GM18526 (cell line): ENCODE measurements around the gene NDUFS4.

Source experiments
- POLR2A ChIP-seq: IDR thresholded peaks from 3 replicates; pipeline ENCODE4 v1.6.1; 2011; ENCODE audit not compliant: insufficient read length; ENCODE audit errors: extremely low read depth

Gene NDUFS4

DNA sequence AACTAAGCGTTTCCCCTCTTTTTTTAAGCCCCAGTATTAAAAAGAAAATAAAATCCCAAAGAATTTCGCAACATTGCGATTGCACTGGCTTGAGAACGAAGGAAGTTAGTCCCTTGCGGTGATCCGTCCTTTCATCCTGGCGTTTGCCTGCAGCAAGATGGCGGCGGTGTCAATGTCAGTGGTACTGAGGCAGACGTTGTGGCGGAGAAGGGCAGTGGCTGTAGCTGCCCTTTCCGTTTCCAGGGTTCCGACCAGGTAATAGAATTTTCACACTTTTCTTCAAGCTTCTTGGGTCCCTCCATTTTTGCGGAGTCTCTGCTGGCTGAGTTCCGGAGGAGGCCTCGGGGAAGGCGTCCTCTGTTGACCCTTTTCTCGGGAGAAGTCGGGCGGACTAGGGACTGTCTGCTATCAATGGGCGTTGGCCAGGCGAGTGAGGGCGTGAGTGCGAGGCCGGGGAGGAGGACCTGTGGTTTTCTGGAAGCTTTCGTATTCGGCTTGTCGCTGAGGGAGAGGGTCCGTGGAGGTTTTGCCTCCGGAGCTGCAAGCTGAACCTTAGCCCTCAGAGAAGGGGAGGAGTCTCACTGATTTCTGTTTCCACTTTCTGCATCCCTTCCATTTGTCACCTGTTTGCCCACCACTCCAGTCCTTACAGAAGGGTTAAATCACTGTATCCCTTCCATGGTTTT lies at the start of gene NDUFS4:
NDUFS4 (plus strand) TSS at position 134 of the 686 bp plus-strand sequence; CDS start at position 158, 24 bp downstream.
- peak; percentile 70 for TF ChIP-seq POLR2A

DNA sequence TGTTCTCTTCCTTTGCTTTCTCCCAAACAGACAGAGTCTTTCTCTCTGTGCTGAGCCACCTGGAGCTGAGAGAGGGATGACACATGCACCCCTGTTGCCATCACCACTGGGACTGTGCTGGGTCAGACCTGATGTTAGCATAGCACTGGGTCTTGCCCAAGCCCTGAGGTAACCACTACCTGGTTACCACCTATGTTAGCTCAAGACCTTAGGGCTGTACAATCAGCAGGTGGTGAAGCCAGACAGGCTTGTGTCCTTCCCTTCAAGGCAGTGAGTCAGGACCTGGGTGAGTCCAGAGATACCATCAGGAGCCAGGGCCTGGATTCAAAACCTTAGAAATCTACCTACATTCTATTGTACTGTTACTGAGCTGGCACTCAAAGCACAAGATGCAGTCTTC lies 47.9 kb upstream of the NDUFS4 start:
- no peak for TF ChIP-seq POLR2A

DNA sequence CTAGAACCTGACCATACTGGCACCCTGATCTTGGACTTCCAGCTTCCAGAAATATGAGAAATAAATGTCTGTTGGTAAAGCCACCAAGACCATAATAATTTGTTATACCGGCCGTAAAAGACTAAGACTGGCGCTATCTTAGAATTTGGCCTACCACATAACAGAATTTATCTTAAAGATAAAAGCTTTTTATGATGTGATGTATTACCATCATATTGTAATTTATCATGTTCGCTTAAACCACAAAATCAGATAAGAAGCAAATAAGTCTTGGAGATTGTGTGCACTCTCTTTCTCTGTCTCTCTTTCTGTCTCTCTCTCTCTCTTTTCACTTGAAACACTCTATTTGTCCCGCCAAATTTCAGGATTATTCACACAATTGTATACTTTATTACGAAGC lies 44.5 kb upstream of the NDUFS4 start:
- no peak for TF ChIP-seq POLR2A

DNA sequence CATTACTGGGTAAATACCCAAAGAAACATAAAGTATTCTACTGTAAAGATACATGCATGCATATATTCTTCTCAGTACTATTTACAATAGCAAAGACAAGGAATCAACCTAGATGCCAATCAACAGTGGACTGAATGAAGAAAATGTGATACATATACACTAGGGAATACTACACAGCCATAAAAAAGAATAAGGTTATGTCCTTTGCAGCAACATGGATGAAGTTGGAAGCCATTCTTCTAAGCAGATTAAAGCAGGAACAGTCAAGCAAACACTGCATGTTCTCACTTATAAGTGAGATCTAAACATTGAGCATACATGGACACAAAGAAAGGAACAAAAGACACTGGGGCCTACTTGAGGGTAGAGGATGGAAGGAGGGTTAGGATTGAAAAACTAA lies 39.6 kb upstream of the NDUFS4 start:
- TF ChIP-seq POLR2A, result no peak

DNA sequence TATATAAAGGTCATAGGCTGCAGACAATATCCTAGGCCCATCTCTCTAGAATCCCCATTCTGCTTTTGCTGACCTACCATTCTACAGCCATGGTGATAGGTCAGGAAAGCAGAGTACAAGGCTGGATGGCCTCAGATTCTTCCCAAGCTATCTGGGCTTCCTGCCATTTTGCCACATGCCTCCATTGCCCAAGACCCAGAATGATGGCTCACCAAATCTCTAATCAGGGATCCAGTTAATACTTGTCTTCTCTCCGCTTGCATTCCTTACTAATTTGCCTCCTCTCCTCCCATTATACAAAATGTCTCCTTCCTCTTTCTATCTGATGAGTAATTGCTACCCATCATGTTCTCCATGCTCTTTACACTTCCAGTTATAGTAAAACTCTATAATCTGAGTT lies 22.7 kb upstream of the NDUFS4 start:
- TF ChIP-seq POLR2A, result no peak

DNA sequence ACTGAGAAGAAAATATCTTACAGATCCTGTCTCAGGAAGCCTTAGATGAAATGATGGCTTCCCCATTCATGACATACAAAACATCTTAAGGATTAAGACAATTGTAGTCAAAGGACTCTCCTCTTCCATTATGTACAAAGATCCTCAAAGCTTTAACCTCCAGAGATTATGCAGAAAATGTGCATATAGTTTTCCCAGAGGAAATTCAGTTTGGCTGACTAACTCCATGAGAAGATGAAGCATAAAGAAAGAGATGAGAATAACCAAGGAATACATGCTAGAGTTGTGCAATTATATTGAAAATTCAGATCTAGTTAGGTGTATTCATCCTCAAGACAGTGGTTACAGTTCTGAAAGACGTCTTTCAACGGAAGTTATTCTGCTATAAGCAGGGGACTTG lies 18.6 kb upstream of the NDUFS4 start:
- TF ChIP-seq POLR2A, result no peak

DNA sequence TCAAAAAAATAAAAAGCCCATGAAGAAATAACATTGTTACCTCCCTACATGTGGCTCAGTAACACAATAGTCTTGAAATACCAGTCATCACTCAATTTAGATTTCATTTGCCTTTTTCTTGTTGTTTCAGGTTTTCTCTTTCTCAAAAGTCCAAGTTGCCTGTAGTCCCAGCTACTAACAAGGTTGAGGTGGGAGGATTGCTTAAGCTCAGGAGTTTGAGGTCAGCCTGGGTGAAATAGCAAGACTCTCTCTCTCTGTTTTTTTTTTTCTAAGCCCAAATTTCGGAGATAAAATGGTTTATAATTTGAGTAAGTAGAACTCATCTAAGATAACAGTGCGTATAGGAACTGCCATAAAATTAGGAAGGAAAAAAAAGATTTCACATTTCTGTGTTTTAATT lies 17.5 kb upstream of the NDUFS4 start:
- no peak for TF ChIP-seq POLR2A

DNA sequence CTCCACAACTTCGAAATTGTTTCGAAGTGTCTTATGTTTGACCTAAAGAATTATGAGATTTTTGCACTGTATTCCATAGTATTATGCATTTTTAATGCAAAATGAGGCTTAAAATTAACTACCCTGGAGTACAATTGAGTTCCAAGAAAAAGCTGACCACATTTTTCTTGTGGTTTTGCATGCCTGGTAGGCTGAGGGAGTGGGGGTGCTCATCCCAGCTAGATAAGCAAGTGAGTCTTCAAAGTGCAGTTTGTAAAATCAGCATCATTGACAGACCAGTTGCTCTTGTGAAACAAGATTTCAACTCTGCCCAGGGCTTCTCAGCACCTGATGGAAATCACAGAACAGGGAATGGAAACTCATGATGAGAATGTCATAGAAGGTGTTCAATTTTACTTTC lies 17.0 kb upstream of the NDUFS4 start:
- no peak for TF ChIP-seq POLR2A

DNA sequence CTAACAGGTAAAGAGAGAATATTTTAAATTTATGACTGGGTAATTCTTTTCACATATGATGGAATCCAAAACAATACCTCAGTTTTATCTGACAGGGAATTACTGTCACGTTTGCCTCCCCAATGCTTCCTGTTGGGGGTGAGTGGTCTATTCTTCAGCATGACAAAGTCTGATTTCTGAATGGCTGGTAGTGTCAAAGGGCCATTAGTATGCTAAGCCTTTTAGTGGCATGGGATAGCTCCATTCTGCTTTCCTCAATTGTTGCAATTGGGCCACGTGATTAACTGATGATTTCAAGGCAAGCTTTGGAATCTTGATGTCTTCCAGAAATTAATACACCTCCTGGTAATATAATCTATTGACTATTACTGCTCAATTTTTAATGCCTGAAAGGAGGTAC lies 14.7 kb upstream of the NDUFS4 start:
- TF ChIP-seq POLR2A, result no peak

DNA sequence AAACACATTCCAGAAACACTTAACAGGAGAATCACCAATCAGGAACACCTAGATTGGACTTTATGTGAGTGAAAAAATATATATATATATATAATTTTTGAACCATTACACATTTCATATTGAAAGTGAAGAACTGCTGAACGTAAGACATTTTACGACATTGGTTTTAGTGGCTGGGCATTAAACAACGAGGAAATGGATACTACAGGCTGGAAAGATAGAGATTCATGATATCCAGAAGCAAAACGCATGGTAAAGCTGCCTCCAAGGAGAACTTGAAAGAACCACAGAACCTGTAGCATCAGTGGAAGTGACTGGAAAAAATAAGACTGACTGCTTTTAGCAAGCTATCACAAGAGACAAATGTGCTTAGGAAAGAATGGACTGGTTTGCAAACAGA lies 13.2 kb upstream of the NDUFS4 start:
- no peak for TF ChIP-seq POLR2A

DNA sequence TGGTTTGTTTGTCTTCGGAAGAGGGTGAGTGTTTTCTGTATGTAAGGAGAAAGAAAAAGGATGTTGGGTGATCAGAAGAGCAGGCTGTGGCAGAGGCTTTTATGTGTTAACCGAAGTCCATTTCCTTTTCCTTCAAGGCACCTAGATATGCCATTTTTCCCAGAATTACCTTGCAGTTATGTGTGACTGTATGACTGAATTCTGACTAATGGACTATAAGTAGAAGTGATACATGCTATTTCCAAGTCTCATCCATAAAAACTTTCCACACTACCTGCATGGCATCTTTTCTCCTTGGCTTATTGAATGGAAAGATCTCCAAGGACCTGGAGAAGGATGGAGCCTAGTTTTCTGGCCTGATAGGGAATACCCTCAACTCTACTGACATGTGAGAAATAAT lies 10.6 kb upstream of the NDUFS4 start:
- no peak for TF ChIP-seq POLR2A

DNA sequence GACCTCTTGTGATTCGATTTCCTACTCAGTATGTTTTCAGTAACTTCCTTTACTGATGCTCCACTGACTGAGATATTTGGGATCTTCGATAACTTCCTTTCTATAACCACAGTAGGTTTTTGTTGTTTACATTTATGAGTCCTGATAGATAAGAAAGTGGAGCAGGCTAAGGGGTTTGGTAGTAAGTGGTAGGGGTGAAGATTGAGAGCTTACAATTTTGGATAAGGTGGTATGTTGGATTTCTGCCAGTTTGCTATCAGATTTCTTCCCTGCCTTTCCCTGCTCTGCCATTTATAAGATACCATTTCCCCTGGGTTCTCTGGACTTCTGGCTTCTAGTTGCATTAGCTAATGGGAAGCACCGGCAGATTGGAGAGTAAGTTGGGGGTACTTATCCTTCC lies 7.9 kb upstream of the NDUFS4 start:
- TF ChIP-seq POLR2A, result no peak

DNA sequence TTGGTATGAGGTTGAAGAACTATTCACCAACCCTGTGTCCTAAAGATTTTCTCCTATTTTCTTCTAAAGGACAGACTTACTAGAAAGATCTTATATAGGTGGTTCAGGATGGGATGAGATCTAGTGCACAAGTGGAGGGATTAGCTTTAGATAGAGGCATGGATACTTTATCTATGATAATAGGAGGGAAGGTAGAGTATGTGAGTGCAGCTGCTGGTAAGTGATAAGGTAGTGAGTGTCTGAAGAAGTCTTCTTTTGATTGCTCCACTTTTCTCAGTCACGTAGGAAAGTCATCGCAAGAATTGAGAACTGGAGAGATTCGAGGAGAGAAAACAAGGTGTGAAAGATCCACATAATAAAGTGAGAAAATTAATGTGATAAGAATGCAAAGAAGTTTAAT lies 6.0 kb upstream of the NDUFS4 start:
- TF ChIP-seq POLR2A, result no peak

DNA sequence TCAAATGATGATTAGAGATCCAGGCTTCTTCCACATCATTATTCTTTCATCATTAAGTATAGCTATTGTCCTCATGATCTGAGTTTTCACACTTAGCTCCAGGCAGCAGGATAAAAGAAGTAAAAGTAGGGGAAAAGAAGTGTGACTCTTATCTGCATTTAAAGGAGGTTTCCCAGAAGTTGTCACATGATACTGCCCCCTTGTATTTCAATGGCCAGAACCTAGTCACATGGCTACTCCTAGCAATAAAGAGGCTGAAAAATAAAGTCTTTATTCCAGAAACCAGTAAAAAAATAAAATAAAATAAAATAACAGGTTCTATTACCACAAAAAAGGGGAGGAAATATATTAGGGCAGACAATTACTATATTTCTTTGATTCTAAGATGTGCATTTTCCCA lies 5.3 kb upstream of the NDUFS4 start:
- no peak for TF ChIP-seq POLR2A

DNA sequence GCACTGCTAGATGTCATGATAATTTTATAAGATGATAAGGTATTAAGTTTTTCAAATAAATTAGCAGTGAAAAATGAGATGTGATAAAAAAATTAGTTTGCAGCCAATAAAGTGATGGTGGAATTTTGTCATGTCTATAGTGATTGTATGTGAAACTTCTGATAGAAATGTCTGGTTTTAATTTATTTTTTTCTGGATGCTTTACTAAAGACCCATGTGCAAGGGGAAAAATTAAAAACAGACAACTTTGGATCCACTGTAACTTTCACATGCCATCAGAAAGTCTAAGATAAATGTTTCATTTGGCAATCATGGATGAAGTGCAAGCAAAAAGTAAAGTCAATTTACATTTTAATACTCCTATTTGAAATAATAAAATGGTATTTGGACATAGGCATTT lies 4.4 kb upstream of the NDUFS4 start:
- no peak for TF ChIP-seq POLR2A

DNA sequence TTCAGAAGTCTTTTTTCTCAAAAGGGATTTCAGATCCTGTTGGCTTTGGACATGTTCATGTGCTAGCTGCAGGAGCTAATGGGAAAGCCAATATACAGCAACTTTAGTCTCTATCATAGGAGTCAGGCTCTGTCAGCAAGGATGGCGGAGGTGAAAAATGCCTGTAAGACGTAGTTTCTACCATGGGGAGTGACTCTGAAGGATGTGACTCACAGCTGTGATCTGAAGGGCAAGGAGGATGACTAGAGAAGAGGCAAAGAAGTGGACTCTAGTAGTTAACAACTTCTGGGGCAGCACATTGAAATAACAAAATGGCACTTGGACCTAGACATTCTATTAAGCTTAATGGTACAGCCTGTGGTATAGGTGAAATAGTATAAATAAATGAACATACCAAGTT lies 3.1 kb upstream of the NDUFS4 start:
- no peak for TF ChIP-seq POLR2A

DNA sequence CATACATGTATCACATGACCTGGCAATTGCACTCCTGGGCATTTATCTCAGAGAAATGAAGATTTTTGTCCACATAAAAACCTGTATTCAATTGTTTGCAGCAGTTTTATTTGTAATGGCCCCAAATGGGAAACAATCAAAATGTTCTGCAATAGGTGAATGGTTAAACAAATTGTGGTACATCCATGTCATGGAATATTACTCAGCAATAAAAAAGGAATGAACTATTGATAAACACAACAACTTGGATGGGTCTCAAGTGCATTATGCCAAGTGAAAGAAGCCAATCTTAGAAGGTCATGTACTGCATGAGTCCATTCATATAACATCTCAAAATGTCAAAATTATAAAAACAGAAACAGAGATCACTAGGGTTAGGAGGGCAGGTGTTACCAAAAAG lies 1.5 kb upstream of the NDUFS4 start:
- TF ChIP-seq POLR2A, result no peak
